HCT116 (cell line): ENCODE data around the gene LRRC2. TPM values are rescaled to one million over a fixed set of nuclear protein-coding genes. Genes with fewer than 3 reads are reported as not detected.

Experiments
- ATAC-seq: fragments of 200-7000 bp; cut with Tn5 transposase; 2 replicates; pipeline ENCODE4 v1.9.1; 2020; ENCODE audit warnings: mild to moderate bottlenecking, moderate library complexity
- BruUV-seq: library from RNA; stranded (reverse); fragments of 400-500 nt; replicated peaks from 2 replicates; lab custom pipeline; 2021; lab: Mats Ljungman, UMichigan
- CTCF ChIA-PET: fragments of 300-600 bp; sonication (Branson Sonifier 250); formaldehyde crosslinking; loops from one replicate; lab custom pipeline; 2021; ENCODE audit warnings: antibody characterized with exemption; lab: Charles Lee
- POLR2A ChIA-PET: fragments of 300-600, 350-600 bp; sonication (Branson Sonifier 250); formaldehyde crosslinking; loops from one replicate; lab custom pipeline; 2021; ENCODE audit warnings: antibody characterized with exemption; lab: Charles Lee
- RAD21 ChIA-PET, 2 experiments: fragments of 300-600 bp; sonication (Branson Sonifier 250); formaldehyde crosslinking; loops; one replicate each; lab custom pipeline; 2023; ENCODE audit warnings: low total read pairs in 2 of 2; ENCODE audit not compliant: uncharacterized antibody in 2 of 2, unreplicated experiment in 2 of 2, low non-redundant PET in 1 of 2; lab: Charles Lee
- DNase-seq: peaks from one replicate; pipeline ENCODE4 v3.0.0-alpha.2; 2010; ENCODE audit warnings: low read depth, low spot score
- H2AFZ ChIP-seq: fragments of 200-600 bp; shearing (Covaris generic), sonication (generic); 2 replicates; pipeline ENCODE4 v1.6.1; 2017; ENCODE audit warnings: low read depth, mixed run types, mixed read lengths, antibody characterized with exemption, low read length; ENCODE audit not compliant: poor library complexity, severe bottlenecking
- H3K27ac ChIP-seq: 2 replicates; pipeline ENCODE4 v1.5.1; 2012; ENCODE audit warnings: low read depth, low read length
- H3K27me3 ChIP-seq: fragments of 200-600 bp; sonication (generic); 2 replicates; pipeline ENCODE4 v1.6.1; 2016; ENCODE audit warnings: mixed run types, low read length, mixed read lengths; ENCODE audit not compliant: insufficient read depth
- H3K36me3 ChIP-seq, 2 experiments: fragments of 200-500 bp in 1 of 2; fragments of 200-600 bp in 1 of 2; sonication (Bioruptor generic) in 1 of 2; sonication (generic) in 1 of 2; 2 replicates each; pipeline versions ENCODE4 v1.5.1 to v1.6.1; 2014 to 2016; ENCODE audit warnings: low read length in 2 of 2, inconsistent platforms in 1 of 2, mixed read lengths in 1 of 2, mixed run types in 1 of 2; ENCODE audit not compliant: insufficient read depth in 2 of 2, control insufficient read depth in 1 of 2
- H3K4me1 ChIP-seq, 2 experiments: fragments of 200-600 bp in 1 of 2; sonication (generic) in 1 of 2; 2 replicates each; pipeline versions ENCODE4 v1.5.1 to v1.6.1; 2012 to 2017; ENCODE audit warnings: low read length in 2 of 2, inconsistent platforms in 1 of 2, mild to moderate bottlenecking in 1 of 2, mixed read lengths in 1 of 2, mixed run types in 1 of 2, moderate library complexity in 1 of 2; ENCODE audit not compliant: insufficient read depth in 2 of 2, control insufficient read depth in 1 of 2
- H3K4me2 ChIP-seq: fragments of 200-600 bp; sonication (generic); 2 replicates; pipeline ENCODE4 v1.6.1; 2017; ENCODE audit warnings: mixed run types, low read length, mixed read lengths
- H3K4me3 ChIP-seq, 2 experiments: fragments of 200-600 bp in 1 of 2; sonication (generic) in 1 of 2; replicated peaks in 1 of 2; 2 replicates each; pipeline ENCODE4 v1.5.1; 2011 to 2016; ENCODE audit warnings: low read length in 2 of 2, control low read depth in 1 of 2, low read depth in 1 of 2, mild to moderate bottlenecking in 1 of 2, mixed read lengths in 1 of 2, mixed run types in 1 of 2
- H3K79me2 ChIP-seq: fragments of 200-600 bp; sonication (generic); 2 replicates; pipeline ENCODE4 v1.6.1; 2017; ENCODE audit warnings: mild to moderate bottlenecking, mixed run types, low read length, moderate library complexity, mixed read lengths; ENCODE audit not compliant: insufficient read depth
- H3K9ac ChIP-seq: fragments of 200-600 bp; sonication (generic); 2 replicates; pipeline ENCODE4 v1.6.1; 2016; ENCODE audit warnings: low read length, mixed read lengths
- H3K9me2 ChIP-seq: fragments of 200-600 bp; sonication (generic), shearing (Covaris generic); 2 replicates; pipeline ENCODE4 v1.6.1; 2017; ENCODE audit warnings: mixed run types, mild to moderate bottlenecking, moderate library complexity; ENCODE audit not compliant: insufficient read depth
- H3K9me3 ChIP-seq, 2 experiments: fragments of 200-500 bp in 1 of 2; fragments of 200-600 bp in 1 of 2; sonication (Bioruptor generic) in 1 of 2; sonication (generic) in 1 of 2; 2 replicates each; pipeline ENCODE4 v1.6.1; 2014 to 2017; ENCODE audit warnings: low read length in 2 of 2, mixed read lengths in 2 of 2, inconsistent platforms in 1 of 2, low read depth in 1 of 2, mild to moderate bottlenecking in 1 of 2, mixed run types in 1 of 2, moderate library complexity in 1 of 2; ENCODE audit not compliant: control insufficient read depth in 1 of 2, insufficient read depth in 1 of 2
- H4K20me1 ChIP-seq: fragments of 200-600 bp; sonication (generic), shearing (Covaris generic); 2 replicates; pipeline ENCODE4 v1.6.1; 2017; ENCODE audit warnings: mixed run types, mild to moderate bottlenecking, moderate library complexity; ENCODE audit not compliant: insufficient read depth
- CBX3 ChIP-seq: IDR thresholded peaks from 2 replicates; pipeline ENCODE4 v1.6.1; 2012; ENCODE audit warnings: low read depth
- CEBPB ChIP-seq: IDR thresholded peaks from 2 replicates; pipeline ENCODE4 v1.6.1; 2012; ENCODE audit warnings: low read depth
- CTCF ChIP-seq, 3 experiments: fragments of 200-600 bp in 1 of 3; sonication (generic) in 1 of 3; IDR thresholded peaks in 2 of 3; conservative IDR thresholded peaks in 1 of 3; 2 replicates each; pipeline ENCODE4 v1.5.1; 2012 to 2017; ENCODE audit warnings: low read depth in 2 of 3, low read length in 2 of 3, antibody characterized with exemption in 1 of 3, borderline replicate concordance in 1 of 3, control low read depth in 1 of 3, mild to moderate bottlenecking in 1 of 3, mixed read lengths in 1 of 3, mixed run types in 1 of 3, moderate library complexity in 1 of 3; ENCODE audit not compliant: insufficient read depth in 1 of 3
- JUND ChIP-seq: IDR thresholded peaks from 2 replicates; pipeline ENCODE4 v1.6.1; 2012
- POLR2A ChIP-seq: IDR thresholded peaks from 2 replicates; pipeline ENCODE4 v1.7.0; 2011; ENCODE audit warnings: borderline replicate concordance; ENCODE audit not compliant: insufficient read depth, insufficient read length; ENCODE audit errors: extremely low read depth
- POLR2AphosphoS5 ChIP-seq: IDR thresholded peaks from 2 replicates; pipeline ENCODE4 v1.6.1; 2011; ENCODE audit warnings: mild to moderate bottlenecking, low read depth, low read length, moderate library complexity
- RAD21 ChIP-seq: IDR thresholded peaks from 2 replicates; pipeline ENCODE4 v1.6.1; 2012; ENCODE audit warnings: low read depth, mild to moderate bottlenecking
- REST ChIP-seq: IDR thresholded peaks from 2 replicates; pipeline ENCODE4 v1.6.1; 2012; ENCODE audit warnings: low read depth
- SP1 ChIP-seq: IDR thresholded peaks from 2 replicates; pipeline ENCODE4 v1.6.1; 2012; ENCODE audit warnings: low read depth
- SRF ChIP-seq: IDR thresholded peaks from 2 replicates; pipeline ENCODE4 v1.6.1; 2012; ENCODE audit warnings: low read depth
- YY1 ChIP-seq: IDR thresholded peaks from 2 replicates; pipeline ENCODE4 v1.6.1; 2011; ENCODE audit warnings: low read length, low read depth, moderate library complexity, mild to moderate bottlenecking; ENCODE audit not compliant: insufficient replicate concordance; ENCODE audit errors: extremely low read depth
- ZBTB33 ChIP-seq: IDR thresholded peaks from 2 replicates; pipeline ENCODE4 v1.6.1; 2011; ENCODE audit warnings: mild to moderate bottlenecking, low read length, moderate library complexity; ENCODE audit not compliant: insufficient replicate concordance; ENCODE audit errors: extremely low read depth
- ZFX ChIP-seq: fragments of 450-650 bp; IDR thresholded peaks from 2 replicates; pipeline ENCODE4 v1.6.1; 2017
- intact Hi-C: fragments of 100-400 bp; cut with micrococcal nuclease; formaldehyde crosslinking; loops from 2 replicates; pipeline ENCODE4 v1.10.0; 2022
- total RNA-seq: library from RNA; stranded (reverse); gene quantifications from one replicate; pipeline ENCODE4 v1.2.1, GENCODE V29; 2021; ENCODE audit not compliant: unreplicated experiment

The LRRC2 gene
- total RNA-seq, 1 experiment from 2014 or later, result not detected

- H3K36me3 ChIP-seq, result no peaks in the 10 kb centered on the region
- ATAC-seq, result no peak
- no peaks in the 10 kb centered on the region for H3K4me1 ChIP-seq
- ChIA-PET CTCF (no interaction called here), POLR2A (interaction anchor here (1.2 kb wide), 1 partner anchor 16 kb away, joined by 4 read pairs; no protein-coding TSS in a partner anchor), RAD21 (no interaction called here)
- H3K4me3 ChIP-seq, result no peak overlapping the region
- no peak for DNase-seq
- H4K20me1 ChIP-seq, result no peaks in the 10 kb centered on the region
- no peak overlapping the region for H3K4me2 ChIP-seq
- TF ChIP-seq SRF (no peak), JUND (no peak), RAD21 (no peak), POLR2AphosphoS5 (no peak), SP1 (no peak), CEBPB (no peak), YY1 (no peak), POLR2A (no peak), ZFX (no peak)
- no peak overlapping the region for H3K9ac ChIP-seq
- intact Hi-C loops, result no loop called here
- no peaks in the 10 kb centered on the region for H3K79me2 ChIP-seq
- no peak overlapping the region for H2AFZ ChIP-seq
- no TSS peak for BruUV-seq
- H3K9me2 ChIP-seq, result no peaks in the 10 kb centered on the region
- 0 out of 2 replicates have a peak, but pooled peaks cover under 1% of the 10 kb centered on the region for H3K27me3 ChIP-seq
- H3K9me3 ChIP-seq, result no peaks in the 10 kb centered on the region
- no peak overlapping the region for H3K27ac ChIP-seq
Measured at GRCh38 chr3:46542801-46543201, 23.3 kb downstream of the LRRC2 start.

- DNase-seq, result no peak
- RAD21 ChIA-PET, result no interaction called here
- POLR2A ChIA-PET, result interaction anchor here (1.2 kb wide), 1 partner anchor 16 kb away, joined by 4 read pairs; no protein-coding TSS in a partner anchor
- H3K27me3 ChIP-seq, result no peaks in the 10 kb centered on the region
- H3K9ac ChIP-seq, result no peak overlapping the region
- H3K9me3 ChIP-seq, result no peaks in the 10 kb centered on the region
- H3K4me2 ChIP-seq, result no peak overlapping the region
- no peaks in the 10 kb centered on the region for H4K20me1 ChIP-seq
- H3K4me1 ChIP-seq, result no peaks in the 10 kb centered on the region
- no peak overlapping the region for H3K27ac ChIP-seq
- no peaks in the 10 kb centered on the region for H3K9me2 ChIP-seq
- no peaks in the 10 kb centered on the region for H3K36me3 ChIP-seq
- CTCF ChIA-PET, result no interaction called here
- H3K4me3 ChIP-seq, result no peak overlapping the region
- no peaks in the 10 kb centered on the region for H3K79me2 ChIP-seq
- intact Hi-C loops, result no loop called here
- BruUV-seq, result no TSS peak
- H2AFZ ChIP-seq, result no peak overlapping the region
- no peak for ATAC-seq
- TF ChIP-seq ZFX, result no peak
- no peak for TF ChIP-seq SRF
- TF ChIP-seq JUND, result no peak
- no peak for TF ChIP-seq CBX3
- TF ChIP-seq POLR2AphosphoS5, result no peak
- TF ChIP-seq CTCF (IDR thresholded peaks at IDR 0.05 in 2 of 3, conservative IDR thresholded peaks at IDR 0.05 in 1 of 3; ENCODE audit: borderline replicate concordance in 1 of 3, insufficient read depth in 1 of 3, low read depth in 2 of 3, low read length in 2 of 3), result no peak
- no peak for TF ChIP-seq REST
- no peak for TF ChIP-seq CEBPB
- TF ChIP-seq ZBTB33, result no peak
- no peak for TF ChIP-seq SP1
Measured at GRCh38 chr3:46542344-46542743, 23.8 kb downstream of the LRRC2 start.
